22Rv1 (cell line): ENCODE results near the gene MTHFS.

ENCODE experiments used
- ZFX ChIP-seq: fragments of 450-650 bp; IDR thresholded peaks from 2 replicates; pipeline ENCODE4 v1.6.1; 2017; ENCODE audit warnings: antibody characterized with exemption, borderline replicate concordance
- TF ChIP-seq, protein P1 (sequence below): fragments of 450-650 bp; IDR thresholded peaks from 2 replicates; pipeline ENCODE4 v1.5.1; 2017; ENCODE audit warnings: mild to moderate bottlenecking

DNA sequence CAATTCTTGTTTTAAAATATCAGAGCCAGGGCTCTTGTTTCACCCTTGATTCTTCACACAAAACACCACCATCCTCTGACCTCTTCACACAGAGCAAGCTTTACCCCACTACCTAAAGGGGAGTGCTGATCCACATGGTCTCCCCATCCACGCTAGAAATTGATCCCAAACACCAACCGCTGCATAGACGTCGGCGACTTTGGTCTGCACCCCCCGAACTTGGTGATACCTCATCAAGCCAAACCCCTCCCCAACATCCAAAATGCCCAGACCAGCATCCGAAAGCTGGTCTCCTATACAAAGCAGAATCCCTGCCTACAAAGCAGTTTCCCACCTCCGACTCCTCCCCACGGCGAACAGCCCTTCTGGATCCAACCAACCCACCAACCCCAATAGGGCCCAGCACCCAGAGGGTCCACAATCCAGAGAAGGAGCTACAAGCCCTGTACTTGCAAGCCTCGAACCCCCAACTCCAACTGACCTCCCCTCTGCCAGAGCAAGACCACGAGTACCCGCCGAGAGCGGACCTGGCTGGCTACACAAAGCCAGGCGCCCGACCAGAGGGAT lies 25.8 kb upstream of the MTHFS start:
- TF ChIP-seq, protein P1, sequence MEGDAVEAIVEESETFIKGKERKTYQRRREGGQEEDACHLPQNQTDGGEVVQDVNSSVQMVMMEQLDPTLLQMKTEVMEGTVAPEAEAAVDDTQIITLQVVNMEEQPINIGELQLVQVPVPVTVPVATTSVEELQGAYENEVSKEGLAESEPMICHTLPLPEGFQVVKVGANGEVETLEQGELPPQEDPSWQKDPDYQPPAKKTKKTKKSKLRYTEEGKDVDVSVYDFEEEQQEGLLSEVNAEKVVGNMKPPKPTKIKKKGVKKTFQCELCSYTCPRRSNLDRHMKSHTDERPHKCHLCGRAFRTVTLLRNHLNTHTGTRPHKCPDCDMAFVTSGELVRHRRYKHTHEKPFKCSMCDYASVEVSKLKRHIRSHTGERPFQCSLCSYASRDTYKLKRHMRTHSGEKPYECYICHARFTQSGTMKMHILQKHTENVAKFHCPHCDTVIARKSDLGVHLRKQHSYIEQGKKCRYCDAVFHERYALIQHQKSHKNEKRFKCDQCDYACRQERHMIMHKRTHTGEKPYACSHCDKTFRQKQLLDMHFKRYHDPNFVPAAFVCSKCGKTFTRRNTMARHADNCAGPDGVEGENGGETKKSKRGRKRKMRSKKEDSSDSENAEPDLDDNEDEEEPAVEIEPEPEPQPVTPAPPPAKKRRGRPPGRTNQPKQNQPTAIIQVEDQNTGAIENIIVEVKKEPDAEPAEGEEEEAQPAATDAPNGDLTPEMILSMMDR: no peak
- no peak for TF ChIP-seq ZFX
